RWPE2 (cell line): ENCODE data around the gene DNAJA1.

Experiments used
- ATAC-seq: fragments of 200-7000 bp; cut with Tn5 transposase; 3 replicates; pipeline ENCODE4 v1.9.1; 2021; ENCODE audit warnings: low read depth
- DNase-seq: peaks from one replicate; pipeline ENCODE4 v3.0.0-alpha.2; 2020; ENCODE audit warnings: low spot score
- H3K27ac ChIP-seq: fragments of 450-650 bp; 2 replicates; pipeline ENCODE4 v1.5.1; 2017; ENCODE audit warnings: mild to moderate bottlenecking; ENCODE audit not compliant: poor library complexity, severe bottlenecking
- H3K27me3 ChIP-seq: fragments of 250-450 bp; sonication (Bioruptor Pico); 2 replicates; pipeline ENCODE4 v1.5.1; 2021; ENCODE audit warnings: mild to moderate bottlenecking, moderate library complexity; ENCODE audit not compliant: insufficient read depth, poor library complexity, severe bottlenecking
- H3K36me3 ChIP-seq: fragments of 250-450 bp; sonication (Bioruptor Pico); 2 replicates; pipeline ENCODE4 v1.5.1; 2020; ENCODE audit warnings: low read depth, mild to moderate bottlenecking, moderate library complexity
- H3K4me1 ChIP-seq: fragments of 250-450 bp; sonication (Bioruptor Pico); 2 replicates; pipeline ENCODE4 v1.5.1; 2021; ENCODE audit warnings: mild to moderate bottlenecking, moderate library complexity; ENCODE audit not compliant: insufficient read depth, poor library complexity, severe bottlenecking
- H3K4me3 ChIP-seq: fragments of 250-450 bp; sonication (Bioruptor Pico); 2 replicates; pipeline ENCODE4 v1.5.1; 2021; ENCODE audit warnings: mild to moderate bottlenecking, moderate library complexity; ENCODE audit not compliant: severe bottlenecking
- H3K9me3 ChIP-seq: fragments of 250-450 bp; sonication (Bioruptor Pico); 2 replicates; pipeline ENCODE4 v1.5.1; 2021; ENCODE audit warnings: mild to moderate bottlenecking, moderate library complexity; ENCODE audit not compliant: severe bottlenecking
- TF ChIP-seq, protein P1 (sequence below): fragments of 450-650 bp; IDR thresholded peaks from one replicate; pipeline ENCODE4 v1.5.1; 2017; ENCODE audit warnings: mild to moderate bottlenecking, moderate library complexity; ENCODE audit not compliant: poor library complexity, severe bottlenecking

Gene DNAJA1

GRCh38 chr9:33013962-33014664 is 11.0 kb upstream of the DNAJA1 start:
- H3K27me3 ChIP-seq: no peaks in the 10 kb centered on the region
- DNase-seq: no peak
- H3K4me3 ChIP-seq: no peak overlapping the region
- H3K4me1 ChIP-seq: no peaks in the 10 kb centered on the region
- TF ChIP-seq, protein P1, sequence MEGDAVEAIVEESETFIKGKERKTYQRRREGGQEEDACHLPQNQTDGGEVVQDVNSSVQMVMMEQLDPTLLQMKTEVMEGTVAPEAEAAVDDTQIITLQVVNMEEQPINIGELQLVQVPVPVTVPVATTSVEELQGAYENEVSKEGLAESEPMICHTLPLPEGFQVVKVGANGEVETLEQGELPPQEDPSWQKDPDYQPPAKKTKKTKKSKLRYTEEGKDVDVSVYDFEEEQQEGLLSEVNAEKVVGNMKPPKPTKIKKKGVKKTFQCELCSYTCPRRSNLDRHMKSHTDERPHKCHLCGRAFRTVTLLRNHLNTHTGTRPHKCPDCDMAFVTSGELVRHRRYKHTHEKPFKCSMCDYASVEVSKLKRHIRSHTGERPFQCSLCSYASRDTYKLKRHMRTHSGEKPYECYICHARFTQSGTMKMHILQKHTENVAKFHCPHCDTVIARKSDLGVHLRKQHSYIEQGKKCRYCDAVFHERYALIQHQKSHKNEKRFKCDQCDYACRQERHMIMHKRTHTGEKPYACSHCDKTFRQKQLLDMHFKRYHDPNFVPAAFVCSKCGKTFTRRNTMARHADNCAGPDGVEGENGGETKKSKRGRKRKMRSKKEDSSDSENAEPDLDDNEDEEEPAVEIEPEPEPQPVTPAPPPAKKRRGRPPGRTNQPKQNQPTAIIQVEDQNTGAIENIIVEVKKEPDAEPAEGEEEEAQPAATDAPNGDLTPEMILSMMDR: no peak
- no peak for ATAC-seq
- peaks cover 17% of the 10 kb centered on the region for H3K36me3 ChIP-seq
- no peak overlapping the region for H3K27ac ChIP-seq
- H3K9me3 ChIP-seq: no peaks in the 10 kb centered on the region

- DNase-seq (no peak), ATAC-seq (no peak)
Measured at GRCh38 chr9:33014665-33015014, 10.4 kb upstream of the DNAJA1 start.

GRCh38 chr9:33017283-33018041 is 7.6 kb upstream of the DNAJA1 start:
- ATAC-seq: no peak
- Histone ChIP-seq H3K36me3 (peaks cover 37% of the 10 kb centered on the region), H3K4me3 (no peak overlapping the region), H3K4me1 (no peaks in the 10 kb centered on the region), H3K27ac (no peak overlapping the region), H3K27me3 (no peaks in the 10 kb centered on the region), H3K9me3 (no peaks in the 10 kb centered on the region)
- TF ChIP-seq, protein P1: no peak
- no peak for DNase-seq

More at GRCh38 chr9:33014665-33015014, 10.4 kb upstream of the DNAJA1 start:
- H3K27ac ChIP-seq: no peak overlapping the region
- no peaks in the 10 kb centered on the region for H3K4me1 ChIP-seq
- peaks cover 21% of the 10 kb centered on the region for H3K36me3 ChIP-seq
- TF ChIP-seq, protein P1: no peak
- no peaks in the 10 kb centered on the region for H3K27me3 ChIP-seq
- no peak overlapping the region for H3K4me3 ChIP-seq
- H3K9me3 ChIP-seq: no peaks in the 10 kb centered on the region

DNA sequence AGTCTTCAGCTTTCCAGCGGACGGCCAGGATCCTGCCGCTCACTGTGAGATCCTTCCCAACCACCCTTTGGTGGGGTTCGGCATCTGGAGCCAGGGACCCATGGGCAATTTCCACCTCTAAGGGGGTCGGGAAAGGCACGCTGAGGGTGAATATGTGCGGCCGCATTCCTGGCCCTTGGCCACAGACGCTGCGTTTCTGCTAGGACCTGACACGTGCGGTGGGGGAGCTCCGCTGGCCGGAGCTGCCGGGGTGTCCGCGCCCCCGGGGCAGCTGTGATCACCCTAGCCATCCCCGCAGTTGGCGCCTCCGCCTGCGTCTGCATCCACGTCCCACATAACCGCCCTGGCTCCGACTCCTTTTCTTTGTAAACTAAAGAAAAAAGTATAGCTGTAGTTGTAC is 5.3 kb upstream of the DNAJA1 start:
- no peak for DNase-seq
- H3K27me3 ChIP-seq: no peaks in the 10 kb centered on the region
- H3K4me3 ChIP-seq: no peak overlapping the region
- no peak overlapping the region for H3K27ac ChIP-seq
- no peak for ATAC-seq
- H3K36me3 ChIP-seq: peaks cover 37% of the 10 kb centered on the region
- TF ChIP-seq, protein P1: no peak
- peaks cover 6% of the 10 kb centered on the region for H3K4me1 ChIP-seq
- H3K9me3 ChIP-seq: no peaks in the 10 kb centered on the region

DNA sequence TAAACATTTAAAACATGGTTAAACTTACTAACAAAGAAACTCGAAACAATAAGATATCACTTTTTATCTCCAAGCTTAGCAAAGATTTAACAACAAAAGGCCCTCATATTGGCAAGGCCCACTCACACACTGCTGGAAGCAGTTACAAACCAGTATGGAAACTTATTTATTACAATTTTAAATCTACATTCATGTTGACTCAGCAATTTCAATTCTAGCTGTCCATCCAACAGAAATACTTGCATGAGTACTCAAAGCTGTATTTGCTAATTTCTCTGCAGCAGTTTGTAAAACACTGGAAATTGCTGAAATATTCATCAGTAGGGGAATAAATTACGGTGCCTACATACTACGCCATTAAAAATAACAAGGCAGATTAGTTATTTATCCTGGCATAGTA is 2.8 kb upstream of the DNAJA1 start:
- Histone ChIP-seq H3K36me3 (peaks cover 44% of the 10 kb centered on the region), H3K27me3 (no peaks in the 10 kb centered on the region), H3K4me1 (peaks cover 9% of the 10 kb centered on the region), H3K9me3 (no peaks in the 10 kb centered on the region), H3K27ac (no peak overlapping the region), H3K4me3 (no peak overlapping the region)
- TF ChIP-seq, protein P1: no peak
- no peak for ATAC-seq
- DNase-seq: no peak
